HG03558 (cell line): ENCODE data around the gene ETV2.

Experiments
- ATAC-seq: cut with Tn5 transposase; IDR thresholded peaks from one replicate; pipeline ENCODE4 v1.9.1; 2021; ENCODE audit warnings: moderate number of reproducible peaks; ENCODE audit not compliant: unreplicated experiment; ENCODE audit errors: extremely low read depth

The ETV2 gene

GRCh38 chr19:35623327-35624010 is 18.1 kb upstream of the ETV2 start:
- ATAC-seq: no peak

DNA sequence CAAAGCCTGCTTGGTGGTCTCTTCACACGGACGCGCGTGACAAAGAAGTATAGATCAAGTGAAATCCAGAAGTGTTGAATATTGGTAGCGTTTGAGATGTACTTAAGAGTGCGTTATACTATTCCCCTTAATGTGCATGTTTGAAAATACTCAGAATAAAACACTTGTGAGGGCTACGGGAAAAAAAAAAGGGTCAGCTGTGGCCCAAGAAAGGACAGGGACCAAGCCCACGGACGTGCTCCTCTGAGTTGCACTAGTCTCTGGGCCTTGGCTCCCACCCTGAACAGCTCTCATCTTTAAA is 13.3 kb upstream of the ETV2 start:
- ATAC-seq: no peak

DNA sequence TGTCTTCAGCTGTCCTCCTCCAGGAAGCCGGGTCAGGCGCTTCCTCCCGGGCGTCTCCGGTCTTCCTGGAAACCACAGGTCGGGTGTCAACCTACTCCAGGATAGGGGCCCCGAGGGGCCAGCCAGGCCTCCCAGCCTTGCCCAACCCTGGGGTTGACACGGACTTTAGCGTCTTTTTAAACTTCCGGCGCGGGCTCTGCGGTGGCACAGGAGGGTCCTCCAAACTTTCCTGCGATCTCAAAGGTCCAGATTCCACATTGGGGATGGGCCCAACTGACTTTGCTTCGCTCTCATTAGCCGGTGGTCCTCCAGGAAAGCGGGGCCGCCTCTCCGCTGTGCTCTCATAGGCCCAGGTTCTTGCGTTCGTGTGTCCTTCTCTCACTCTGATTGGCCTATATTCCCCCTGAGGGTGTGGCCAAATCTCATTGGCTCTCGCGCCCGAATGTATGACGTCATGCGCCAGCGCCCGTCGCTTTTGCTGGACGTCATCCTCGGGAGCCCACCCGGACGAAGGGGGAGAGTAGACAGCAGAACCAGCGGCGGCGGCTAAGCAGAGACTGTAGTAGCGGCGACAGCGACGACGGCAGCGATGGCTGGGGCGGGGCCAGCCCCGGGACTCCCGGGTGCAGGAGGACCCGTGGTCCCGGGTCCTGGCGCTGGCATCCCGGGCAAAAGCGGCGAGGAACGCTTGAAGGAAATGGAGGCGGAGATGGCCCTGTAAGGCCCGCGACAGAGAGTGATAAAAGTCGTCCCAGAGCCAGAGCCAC is 12.8 kb upstream of the ETV2 start, which contains the start of gene RBM42:
Gene RBM42 (plus strand): TSS at position 472 of the 767 bp plus-strand sequence. CDS start 118 bp downstream, at position 590.
- peak; percentile 68 for ATAC-seq

DNA sequence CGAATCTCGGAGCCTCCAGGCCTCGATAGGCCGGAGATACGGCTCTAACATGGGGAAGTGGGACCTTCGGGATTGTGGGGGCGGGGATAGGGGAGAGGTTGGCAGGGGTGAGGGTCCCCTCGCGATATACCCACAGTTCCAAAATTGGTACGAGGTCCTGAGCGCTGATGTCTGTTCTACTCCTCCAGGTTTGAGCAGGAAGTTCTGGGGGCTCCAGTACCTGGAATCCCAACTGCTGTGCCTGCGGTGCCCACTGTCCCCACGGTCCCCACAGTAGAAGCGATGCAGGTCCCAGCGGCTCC is 12.3 kb upstream of the ETV2 start:
- ATAC-seq: no peak

DNA sequence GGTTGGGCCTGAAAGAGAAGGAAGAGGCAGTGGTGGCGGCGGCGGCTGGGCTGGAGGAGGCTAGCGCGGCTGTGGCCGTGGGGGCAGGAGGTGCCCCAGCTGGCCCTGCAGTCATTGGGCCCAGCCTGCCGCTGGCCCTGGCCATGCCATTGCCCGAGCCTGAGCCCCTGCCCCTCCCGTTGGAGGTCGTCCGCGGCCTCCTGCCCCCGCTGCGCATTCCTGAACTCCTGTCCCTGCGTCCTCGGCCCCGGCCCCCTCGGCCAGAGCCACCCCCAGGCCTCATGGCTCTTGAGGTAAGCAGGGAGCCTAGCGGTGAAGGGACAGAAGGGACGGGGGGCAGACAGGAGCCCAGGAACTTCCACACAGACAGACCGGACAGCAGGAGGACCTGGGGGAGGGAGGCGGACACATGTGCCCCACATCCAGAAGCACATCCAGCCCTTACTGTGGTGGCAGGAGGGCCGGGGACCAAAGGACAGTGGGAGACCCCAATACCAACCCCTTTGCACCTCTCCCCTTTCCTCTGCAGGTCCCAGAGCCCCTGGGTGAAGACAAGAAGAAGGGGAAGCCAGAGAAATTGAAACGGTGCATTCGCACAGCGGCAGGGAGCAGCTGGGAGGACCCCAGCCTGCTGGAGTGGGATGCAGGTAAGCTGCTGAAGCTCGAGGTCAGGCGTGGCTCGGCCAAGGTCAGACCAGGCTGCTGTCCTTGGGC is 7.7 kb upstream of the ETV2 start:
- ATAC-seq: no peak

- ATAC-seq: no peak
These were observed 4.9 kb upstream of the ETV2 start for GRCh38 chr19:35636651-35637050.

DNA sequence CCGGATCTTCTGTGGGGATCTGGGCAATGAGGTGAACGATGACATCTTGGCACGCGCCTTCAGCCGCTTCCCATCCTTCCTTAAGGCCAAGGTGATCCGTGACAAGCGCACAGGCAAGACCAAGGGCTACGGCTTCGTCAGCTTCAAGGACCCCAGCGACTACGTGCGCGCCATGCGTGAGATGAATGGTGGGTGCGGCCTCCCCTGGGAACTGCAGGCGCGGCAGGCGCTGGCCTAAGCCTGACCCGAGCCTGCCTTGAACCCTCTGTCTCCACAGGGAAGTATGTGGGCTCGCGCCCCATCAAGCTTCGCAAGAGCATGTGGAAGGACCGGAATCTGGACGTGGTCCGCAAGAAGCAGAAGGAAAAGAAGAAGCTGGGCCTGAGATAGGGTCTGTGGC is 4.4 kb upstream of the ETV2 start:
- no peak for ATAC-seq

- no peak for ATAC-seq
These were observed 2.3 kb upstream of the ETV2 start for GRCh38 chr19:35639321-35639639.

DNA sequence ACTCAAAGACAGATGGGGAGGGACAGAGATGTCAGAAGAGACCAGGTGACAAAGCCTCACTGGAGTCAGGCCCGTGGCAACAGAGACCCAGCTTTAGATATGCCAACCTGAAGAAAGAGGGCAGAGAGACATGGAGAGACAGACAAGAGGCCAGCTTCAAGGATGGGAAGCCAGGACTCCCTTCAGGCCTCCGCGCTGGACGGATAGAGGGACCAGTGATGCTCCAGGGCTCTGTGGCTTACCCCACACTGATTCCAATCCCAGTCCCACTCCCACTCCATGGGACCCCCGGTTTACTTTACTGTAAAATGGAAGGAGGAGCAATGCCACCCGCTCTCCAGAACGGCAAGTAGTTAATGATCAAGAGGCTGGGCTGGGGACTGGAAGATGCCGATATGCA is 1.7 kb upstream of the ETV2 start:
- no peak for ATAC-seq

DNA sequence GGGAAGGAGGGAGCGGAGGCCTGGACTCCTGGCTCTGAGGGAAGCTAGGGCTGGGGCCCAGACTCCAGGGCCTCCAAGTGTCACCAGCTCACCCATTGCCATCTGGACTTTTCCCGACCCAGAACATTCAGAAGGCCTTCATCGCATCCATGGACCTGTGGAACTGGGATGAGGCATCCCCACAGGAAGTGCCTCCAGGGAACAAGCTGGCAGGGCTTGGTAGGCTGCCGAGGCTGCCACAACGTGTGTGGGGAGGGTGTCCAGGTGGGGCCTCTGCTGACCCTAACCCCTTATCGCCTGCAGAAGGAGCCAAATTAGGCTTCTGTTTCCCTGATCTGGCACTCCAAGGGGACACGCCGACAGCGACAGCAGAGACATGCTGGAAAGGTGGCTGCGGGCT is 767 bp downstream of the ETV2 start:
- ATAC-seq: no peak

DNA sequence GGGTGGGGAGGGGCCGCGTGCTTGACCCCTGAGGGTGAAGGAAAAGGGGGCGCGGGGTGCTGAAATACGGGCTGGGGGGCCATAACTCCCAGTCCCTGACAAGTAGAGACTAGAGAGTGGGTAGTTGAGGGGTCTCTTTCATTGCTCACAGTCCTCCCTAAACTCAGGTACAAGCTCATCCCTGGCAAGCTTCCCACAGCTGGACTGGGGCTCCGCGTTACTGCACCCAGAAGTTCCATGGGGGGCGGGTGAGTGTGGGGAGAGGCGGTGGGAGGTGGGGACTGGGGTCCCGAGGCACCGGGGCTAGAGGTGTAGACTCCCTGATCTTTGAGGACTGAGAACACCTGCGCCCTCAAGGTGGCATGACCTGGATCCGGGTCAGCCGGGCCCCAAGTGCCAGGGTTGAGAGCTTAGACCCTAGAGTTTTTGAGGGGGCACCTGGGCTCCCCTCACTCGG is 1.3 kb downstream of the ETV2 start:
- no peak for ATAC-seq

- no peak for ATAC-seq
These were observed 2.0 kb downstream of the ETV2 start for GRCh38 chr19:35643255-35644205.

- peak; percentile 36 for ATAC-seq
These were observed 2.9 kb downstream of the ETV2 start for GRCh38 chr19:35644206-35644986.

DNA sequence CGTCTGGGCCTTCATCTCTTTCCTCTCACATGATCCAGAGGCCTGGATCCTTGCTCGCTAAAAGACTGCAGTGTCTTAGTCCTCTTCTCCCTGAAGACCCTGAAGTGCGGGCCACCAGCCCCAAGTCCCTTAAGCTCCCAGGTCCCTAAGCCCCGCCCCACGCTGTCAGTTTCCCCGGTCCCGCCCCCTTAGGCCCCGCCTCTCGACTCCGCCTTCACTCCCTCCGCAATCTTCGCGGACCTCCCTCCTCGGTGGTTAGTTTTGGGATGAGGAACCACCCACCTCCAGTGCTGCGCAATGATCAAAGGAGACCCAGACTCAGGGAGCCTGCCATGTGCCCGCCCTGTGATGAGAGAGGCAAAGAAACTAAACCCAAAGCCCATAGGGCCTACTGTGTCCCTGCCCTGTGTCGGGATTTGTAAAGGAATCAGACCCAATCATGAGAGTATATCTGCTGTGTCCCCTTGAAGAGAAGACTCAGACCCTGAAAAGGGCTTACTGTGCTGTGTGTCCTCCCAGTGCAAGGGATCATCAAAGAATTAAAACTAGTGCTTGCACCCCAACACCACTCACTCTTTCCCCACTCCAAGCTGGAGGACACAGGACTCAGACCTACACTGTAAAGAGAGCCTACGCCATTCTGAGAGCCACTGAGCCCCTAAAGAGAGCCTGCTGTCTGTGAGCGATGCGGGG is 3.6 kb downstream of the ETV2 start:
- ATAC-seq: no peak

GRCh38 chr19:35645680-35646511 is 4.4 kb downstream of the ETV2 start:
- no peak for ATAC-seq

DNA sequence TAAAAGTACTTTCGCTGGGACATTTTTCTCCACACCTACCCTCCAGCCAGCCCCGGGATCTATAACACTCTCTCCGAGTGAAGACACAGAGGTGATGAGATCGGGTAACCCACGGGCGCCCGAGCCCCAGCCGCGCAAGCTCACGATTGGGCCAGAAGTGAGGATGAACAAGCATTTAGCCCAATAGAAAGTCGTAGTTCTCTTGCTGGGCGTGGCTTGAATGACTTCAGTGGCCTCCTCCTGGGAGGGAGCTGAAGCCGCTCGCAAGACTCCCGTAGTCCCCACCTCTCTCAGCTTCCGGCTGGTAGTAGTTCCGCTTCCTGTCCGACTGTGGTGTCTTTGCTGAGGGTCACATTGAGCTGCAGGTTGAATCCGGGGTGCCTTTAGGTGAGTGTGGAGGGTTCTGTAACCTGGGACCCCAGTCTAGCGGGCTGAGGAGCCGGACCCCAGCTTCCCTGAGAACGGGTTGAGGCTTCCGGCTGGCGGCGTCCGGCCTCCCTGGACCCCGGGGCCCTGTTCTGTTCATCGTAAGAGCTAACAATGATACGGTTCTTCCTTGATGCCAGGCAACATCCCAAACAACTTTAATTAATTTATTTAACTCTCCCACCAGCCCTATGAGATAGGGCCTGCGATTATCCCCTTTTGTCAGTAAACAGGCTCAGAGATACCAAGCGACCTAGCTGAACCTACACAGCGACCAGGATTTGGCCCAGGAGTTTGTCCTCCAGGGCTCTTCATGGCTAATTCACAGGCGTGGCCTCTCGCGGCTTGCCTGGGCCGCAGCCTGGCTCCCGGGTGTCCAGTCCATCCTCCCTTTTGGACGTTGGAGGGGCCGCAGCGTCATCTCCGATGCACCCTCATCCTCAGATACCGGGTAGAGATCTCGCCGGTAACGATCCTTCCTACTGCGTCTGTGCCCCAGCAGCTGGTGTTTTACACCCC is 6.7 kb downstream of the ETV2 start, which contains the start of gene COX6B1:
Gene COX6B1 (plus strand): TSS at position 307 of the 945 bp plus-strand sequence. CDS start 2,921 bp downstream, outside the sequence.
- ATAC-seq: peak; percentile 45

- no peak for ATAC-seq
These were observed 9.0 kb downstream of the ETV2 start for GRCh38 chr19:35650581-35650980.
